Astrocyte (in vitro differentiated cells and primary cell): ENCODE measurements around the gene DBI. TPM values are rescaled to one million over a fixed set of nuclear protein-coding genes. Genes with fewer than 3 reads are reported as not detected.

ENCODE experiments used
- DNase-seq: peaks from one replicate; pipeline ENCODE4 v3.0.0-alpha.2; 2010; ENCODE audit warnings: low read depth
- FAIRE-seq: peaks from 2 replicates; lab custom pipeline; 2011; peaks lifted over from hg19 to GRCh38; lab: Jason Lieb, UNC
- H2AFZ ChIP-seq: 2 replicates; pipeline ENCODE4 v1.6.0; 2012; ENCODE audit warnings: low read depth, low read length, inconsistent platforms
- H3K27ac ChIP-seq: 2 replicates; pipeline ENCODE4 v1.5.1; 2011; ENCODE audit warnings: low read depth, low read length, inconsistent platforms
- H3K27me3 ChIP-seq: 2 replicates; pipeline ENCODE4 v1.6.0; 2011; ENCODE audit warnings: low read length, inconsistent platforms; ENCODE audit not compliant: insufficient read depth
- H3K36me3 ChIP-seq: 2 replicates; pipeline ENCODE4 v1.5.1; 2011; ENCODE audit warnings: low read length, inconsistent platforms; ENCODE audit not compliant: insufficient read depth
- H3K4me1 ChIP-seq: 2 replicates; pipeline ENCODE4 v1.5.1; 2011; ENCODE audit warnings: low read length, inconsistent platforms; ENCODE audit not compliant: insufficient read depth
- H3K4me2 ChIP-seq: 2 replicates; pipeline ENCODE4 v1.6.0; 2012; ENCODE audit warnings: low read length, inconsistent platforms
- H3K4me3 ChIP-seq: 2 replicates; pipeline ENCODE4 v1.5.1; 2011; ENCODE audit warnings: low read depth, mild to moderate bottlenecking, low read length, inconsistent platforms; ENCODE audit not compliant: insufficient read depth
- H3K79me2 ChIP-seq: 2 replicates; pipeline ENCODE4 v1.6.0; 2012; ENCODE audit warnings: mild to moderate bottlenecking, low read length, inconsistent platforms; ENCODE audit not compliant: insufficient read depth
- H3K9ac ChIP-seq: 2 replicates; pipeline ENCODE4 v1.6.0; 2012; ENCODE audit warnings: mild to moderate bottlenecking, low read length, inconsistent platforms
- H3K9me3 ChIP-seq: 2 replicates; pipeline ENCODE4 v1.5.1; 2012; ENCODE audit warnings: low read depth, mild to moderate bottlenecking, low read length, inconsistent platforms; ENCODE audit not compliant: insufficient read depth
- H4K20me1 ChIP-seq: 2 replicates; pipeline ENCODE4 v1.6.0; 2012; ENCODE audit warnings: low read length, inconsistent platforms; ENCODE audit not compliant: insufficient read depth
- H3K27ac Mint-ChIP-seq: one replicate; pipeline ENCODE4 v1.8.0; 2021; ENCODE audit warnings: mild to moderate bottlenecking, mixed read lengths; ENCODE audit not compliant: unreplicated experiment
- H3K27me3 Mint-ChIP-seq: one replicate; pipeline ENCODE4 v1.8.0; 2021; ENCODE audit warnings: low read depth, mixed read lengths; ENCODE audit not compliant: unreplicated experiment
- H3K36me3 Mint-ChIP-seq: one replicate; pipeline ENCODE4 v1.8.0; 2021; ENCODE audit warnings: low read depth, mixed read lengths; ENCODE audit not compliant: unreplicated experiment
- H3K4me1 Mint-ChIP-seq: one replicate; pipeline ENCODE4 v1.8.0; 2021; ENCODE audit warnings: low read depth, mixed read lengths; ENCODE audit not compliant: unreplicated experiment
- H3K4me3 Mint-ChIP-seq: one replicate; pipeline ENCODE4 v1.8.0; 2021; ENCODE audit warnings: mild to moderate bottlenecking, moderate library complexity, mixed read lengths; ENCODE audit not compliant: unreplicated experiment
- H3K9me3 Mint-ChIP-seq: one replicate; pipeline ENCODE4 v1.8.0; 2021; ENCODE audit warnings: mild to moderate bottlenecking, mixed read lengths; ENCODE audit not compliant: unreplicated experiment
- EZH2 ChIP-seq: IDR thresholded peaks from 2 replicates; pipeline ENCODE4 v1.6.1; 2012; ENCODE audit warnings: mild to moderate bottlenecking, low read length, inconsistent platforms; ENCODE audit not compliant: insufficient read depth
- total RNA-seq: library from RNA; stranded (reverse); gene quantifications from 2 replicates; pipeline ENCODE4 v1.2.1, GENCODE V29; 2021
- TF ChIP-seq, protein P1 (sequence below): IDR thresholded peaks from 2 replicates; pipeline ENCODE4 v1.5.1; 2011; ENCODE audit warnings: low read depth, mild to moderate bottlenecking, inconsistent platforms, low read length, moderate library complexity; ENCODE audit not compliant: insufficient read depth

DBI gene
- total RNA-seq, 1 donor from 2014 or later, result 126 TPM

DNA sequence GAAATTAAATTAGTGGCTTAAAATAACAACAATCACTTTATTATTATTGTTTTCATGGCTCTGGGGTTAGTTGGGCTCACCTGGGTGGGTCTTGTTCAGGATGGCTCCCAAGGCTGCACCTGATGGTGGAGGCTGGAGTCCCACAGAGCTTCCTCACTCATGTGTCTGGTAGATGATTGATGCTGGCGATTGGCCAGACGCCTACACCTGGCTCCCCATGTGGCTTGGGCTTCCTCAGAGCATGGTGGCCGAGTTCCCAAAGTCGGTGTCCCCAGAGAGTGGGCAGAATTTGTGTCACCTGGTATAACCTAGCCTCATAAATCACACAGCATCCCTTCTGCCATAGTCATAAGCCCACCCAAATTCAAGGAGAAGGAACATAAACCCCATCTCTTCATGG is 18.2 kb downstream of the DBI start:
- Histone ChIP-seq H3K79me2 (no peaks in the 10 kb centered on the region), H3K9ac (no peak overlapping the region), H3K4me2 (no peak overlapping the region), H3K36me3 (no peaks in the 10 kb centered on the region), H3K9me3 (no peaks in the 10 kb centered on the region), H3K27me3 (no peaks in the 10 kb centered on the region), H4K20me1 (no peaks in the 10 kb centered on the region), H3K4me3 (no peak overlapping the region), H2AFZ (no peak overlapping the region), H3K27ac (no peak overlapping the region), H3K4me1 (peaks cover 10% of the 10 kb centered on the region)
- H3K27me3 Mint-ChIP-seq, result peaks cover 6% of the 10 kb centered on the region
- H3K9me3 Mint-ChIP-seq, result peaks cover 4% of the 10 kb centered on the region
- H3K4me1 Mint-ChIP-seq, result peaks cover 12% of the 10 kb centered on the region
- no peak for DNase-seq
- TF ChIP-seq EZH2, result no peak
- TF ChIP-seq, protein P1, sequence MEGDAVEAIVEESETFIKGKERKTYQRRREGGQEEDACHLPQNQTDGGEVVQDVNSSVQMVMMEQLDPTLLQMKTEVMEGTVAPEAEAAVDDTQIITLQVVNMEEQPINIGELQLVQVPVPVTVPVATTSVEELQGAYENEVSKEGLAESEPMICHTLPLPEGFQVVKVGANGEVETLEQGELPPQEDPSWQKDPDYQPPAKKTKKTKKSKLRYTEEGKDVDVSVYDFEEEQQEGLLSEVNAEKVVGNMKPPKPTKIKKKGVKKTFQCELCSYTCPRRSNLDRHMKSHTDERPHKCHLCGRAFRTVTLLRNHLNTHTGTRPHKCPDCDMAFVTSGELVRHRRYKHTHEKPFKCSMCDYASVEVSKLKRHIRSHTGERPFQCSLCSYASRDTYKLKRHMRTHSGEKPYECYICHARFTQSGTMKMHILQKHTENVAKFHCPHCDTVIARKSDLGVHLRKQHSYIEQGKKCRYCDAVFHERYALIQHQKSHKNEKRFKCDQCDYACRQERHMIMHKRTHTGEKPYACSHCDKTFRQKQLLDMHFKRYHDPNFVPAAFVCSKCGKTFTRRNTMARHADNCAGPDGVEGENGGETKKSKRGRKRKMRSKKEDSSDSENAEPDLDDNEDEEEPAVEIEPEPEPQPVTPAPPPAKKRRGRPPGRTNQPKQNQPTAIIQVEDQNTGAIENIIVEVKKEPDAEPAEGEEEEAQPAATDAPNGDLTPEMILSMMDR, result no peak
- H3K4me3 Mint-ChIP-seq, result no peak overlapping the region
- no peak overlapping the region for H3K27ac Mint-ChIP-seq
- FAIRE-seq, result no peak
- H3K36me3 Mint-ChIP-seq, result no peaks in the 10 kb centered on the region

DNA sequence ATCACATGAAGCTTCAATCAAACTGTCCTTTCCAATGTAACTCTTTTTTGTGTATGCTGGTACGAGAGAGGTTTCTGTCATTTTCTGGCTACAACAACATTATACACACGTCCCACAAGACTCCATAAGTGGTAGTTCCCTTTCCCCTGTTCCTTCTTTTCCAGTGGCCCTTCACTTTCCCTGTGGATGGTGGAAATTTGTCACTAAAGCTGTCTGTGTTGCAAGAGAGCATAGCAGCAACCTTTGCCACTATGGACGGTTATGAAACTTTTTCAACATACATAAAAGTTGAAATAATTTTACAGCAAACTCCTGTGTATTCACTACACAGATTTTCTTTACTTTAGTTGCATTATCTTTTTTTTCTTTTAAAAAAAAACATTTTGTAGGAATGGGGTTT is 18.7 kb downstream of the DBI start:
- Histone ChIP-seq H3K9ac (no peak overlapping the region), H3K79me2 (no peaks in the 10 kb centered on the region), H2AFZ (no peak overlapping the region), H3K4me1 (peaks cover 10% of the 10 kb centered on the region), H3K27me3 (no peaks in the 10 kb centered on the region), H3K36me3 (no peaks in the 10 kb centered on the region), H4K20me1 (no peaks in the 10 kb centered on the region), H3K9me3 (no peaks in the 10 kb centered on the region), H3K27ac (no peak overlapping the region), H3K4me3 (no peak overlapping the region), H3K4me2 (no peak overlapping the region)
- H3K27me3 Mint-ChIP-seq, result peaks cover 6% of the 10 kb centered on the region
- H3K27ac Mint-ChIP-seq, result no peak overlapping the region
- no peaks in the 10 kb centered on the region for H3K36me3 Mint-ChIP-seq
- TF ChIP-seq, protein P1, result no peak
- TF ChIP-seq EZH2, result no peak
- peaks cover 4% of the 10 kb centered on the region for H3K9me3 Mint-ChIP-seq
- no peak for DNase-seq
- H3K4me1 Mint-ChIP-seq, result peaks cover 13% of the 10 kb centered on the region
- H3K4me3 Mint-ChIP-seq, result no peak overlapping the region
- FAIRE-seq, result no peak

DNA sequence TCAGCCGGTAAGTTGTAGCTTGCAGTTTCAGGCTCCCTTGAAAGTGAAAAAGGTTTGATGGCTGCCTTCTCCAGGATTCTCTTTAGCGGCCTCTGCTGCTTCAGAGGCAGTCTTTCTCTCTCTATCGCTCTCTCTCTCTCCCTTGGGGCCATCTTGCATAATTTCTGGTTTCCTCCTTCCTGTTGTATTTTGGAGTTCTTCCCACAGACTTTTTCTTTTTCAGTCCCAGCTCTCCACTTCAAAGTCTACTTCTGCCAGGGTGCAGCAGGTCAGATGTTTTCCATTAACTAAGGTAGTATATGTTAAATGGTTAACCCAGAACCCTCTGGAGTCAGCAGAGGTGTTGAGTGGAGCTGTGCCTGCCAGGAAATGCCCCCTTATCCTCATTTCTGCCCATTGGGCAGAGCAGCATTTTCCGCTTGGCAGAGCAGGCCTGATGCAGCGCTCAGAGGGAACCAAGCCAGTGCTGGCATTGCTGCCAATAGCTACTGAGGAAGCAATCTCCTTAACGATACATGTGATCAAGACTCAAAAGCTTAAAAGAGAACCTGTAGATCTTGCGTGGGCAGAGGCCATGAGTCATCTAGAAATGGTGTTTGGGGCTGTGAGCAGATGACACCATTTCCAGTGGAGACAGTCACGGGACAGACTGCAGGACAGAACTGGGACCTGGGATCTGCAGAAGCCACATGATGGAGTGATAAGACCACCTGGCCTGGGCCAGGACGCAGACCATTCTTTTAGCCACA is 20.8 kb downstream of the DBI start:
- TF ChIP-seq, protein P1, result no peak
- no peak for TF ChIP-seq EZH2
- no peaks in the 10 kb centered on the region for H3K27me3 ChIP-seq
- H3K27me3 Mint-ChIP-seq, result peaks cover 1% of the 10 kb centered on the region
- H3K27ac ChIP-seq, result no peak overlapping the region
- no peak overlapping the region for H3K27ac Mint-ChIP-seq
- H3K4me2 ChIP-seq, result peak overlapping the region; percentile 23
- H3K9me3 ChIP-seq, result no peaks in the 10 kb centered on the region
- no peak overlapping the region for H2AFZ ChIP-seq
- H3K9me3 Mint-ChIP-seq, result peaks cover 4% of the 10 kb centered on the region
- H3K4me1 Mint-ChIP-seq, result peaks cover 13% of the 10 kb centered on the region
- peaks cover 10% of the 10 kb centered on the region for H3K4me1 ChIP-seq
- H3K36me3 Mint-ChIP-seq, result no peaks in the 10 kb centered on the region
- no peaks in the 10 kb centered on the region for H3K79me2 ChIP-seq
- DNase-seq (peak; percentile 75), FAIRE-seq (no peak)
- H4K20me1 ChIP-seq, result no peaks in the 10 kb centered on the region
- H3K36me3 ChIP-seq, result no peaks in the 10 kb centered on the region
- H3K9ac ChIP-seq, result no peak overlapping the region
- no peak overlapping the region for H3K4me3 ChIP-seq
- H3K4me3 Mint-ChIP-seq, result no peak overlapping the region
